KMS-11 (cell line): ENCODE results near the gene UAP1.
A peak's percentile ranks its signal among the peaks of the same experiment; 100 is the strongest.

Experiments
- H2AFZ ChIP-seq: fragments of 200-600 bp; sonication (generic); 2 replicates; pipeline ENCODE4 v1.6.1; 2016; ENCODE audit warnings: antibody characterized with exemption, mixed run types, low read depth
- H3K27ac ChIP-seq: fragments of 200-600 bp; sonication (generic); 2 replicates; pipeline ENCODE4 v1.6.1; 2016; ENCODE audit warnings: mild to moderate bottlenecking, mixed run types
- H3K27me3 ChIP-seq: fragments of 200-600 bp; sonication (generic); 2 replicates; pipeline ENCODE4 v1.6.1; 2017; ENCODE audit warnings: mild to moderate bottlenecking, low read depth, mixed run types, moderate library complexity; ENCODE audit not compliant: insufficient read depth
- H3K36me3 ChIP-seq: fragments of 200-600 bp; sonication (generic); 2 replicates; pipeline ENCODE4 v1.6.1; 2017; ENCODE audit warnings: mild to moderate bottlenecking, mixed run types; ENCODE audit not compliant: insufficient read depth
- H3K4me1 ChIP-seq: fragments of 200-600 bp; sonication (generic); 2 replicates; pipeline ENCODE4 v1.6.1; 2016; ENCODE audit warnings: mild to moderate bottlenecking, low read depth, mixed run types; ENCODE audit not compliant: poor library complexity, severe bottlenecking
- H3K4me2 ChIP-seq: fragments of 200-600 bp; sonication (generic); 2 replicates; pipeline ENCODE4 v1.7.0; 2016; ENCODE audit warnings: mild to moderate bottlenecking, mixed run types
- H3K4me3 ChIP-seq: fragments of 200-600 bp; sonication (generic); IDR thresholded peaks from 2 replicates; pipeline ENCODE4 v1.6.1; 2017; ENCODE audit warnings: low read depth, low read length, mixed read lengths; ENCODE audit not compliant: insufficient read depth
- H3K79me2 ChIP-seq: fragments of 200-600 bp; sonication (generic); 2 replicates; pipeline ENCODE4 v1.6.1; 2016; ENCODE audit warnings: low read depth, mixed run types; ENCODE audit not compliant: insufficient read depth
- H3K9ac ChIP-seq: fragments of 200-600 bp; sonication (generic); 2 replicates; pipeline ENCODE4 v1.6.1; 2016; ENCODE audit warnings: mild to moderate bottlenecking, mixed run types
- H4K20me1 ChIP-seq: fragments of 200-600 bp; sonication (generic); 2 replicates; pipeline ENCODE4 v1.6.1; 2016; ENCODE audit warnings: mild to moderate bottlenecking, mixed run types; ENCODE audit not compliant: insufficient read depth
- CTCF ChIP-seq: fragments of 200-600 bp; sonication (generic); conservative IDR thresholded peaks from 2 replicates; pipeline ENCODE4 v1.6.1; 2017; ENCODE audit warnings: low read depth, mild to moderate bottlenecking, antibody characterized with exemption, low read length, moderate library complexity, mixed read lengths

Gene UAP1

GRCh38 chr1:162561616-162562469, at the start of gene UAP1:
UAP1 (plus strand) TSS chr1:162561722; CDS start chr1:162566069, 4,347 bp downstream.
- H3K4me3 ChIP-seq = peak within 1 kb of the TSS; percentile 94
- H3K36me3 ChIP-seq = peaks cover 13% of the 10 kb centered on the region
- peak within 1 kb of the TSS; percentile 77 for H3K9ac ChIP-seq
- peak within 1 kb of the TSS; percentile 93 for H3K4me2 ChIP-seq
- peak within 1 kb of the TSS; percentile 98 for H2AFZ ChIP-seq
- peaks cover 33% of the 10 kb centered on the region for H4K20me1 ChIP-seq
- no peaks in the 10 kb centered on the region for H3K27me3 ChIP-seq
- peaks cover 56% of the 10 kb centered on the region for H3K4me1 ChIP-seq
- H3K27ac ChIP-seq = peak within 1 kb of the TSS; percentile 61
- peaks cover 53% of the 10 kb centered on the region for H3K79me2 ChIP-seq
- TF ChIP-seq CTCF = no peak

GRCh38 chr1:162527314-162527713, 34.2 kb upstream of the UAP1 start:
- H2AFZ ChIP-seq = no peak overlapping the region
- no peak overlapping the region for H3K9ac ChIP-seq
- H3K27ac ChIP-seq = no peak overlapping the region
- no peaks in the 10 kb centered on the region; the same call in 1 of the 2 replicates for H3K79me2 ChIP-seq
- no peak overlapping the region for H3K4me3 ChIP-seq
- TF ChIP-seq CTCF = no peak
- H3K27me3 ChIP-seq = no peaks in the 10 kb centered on the region
- no peak overlapping the region for H3K4me2 ChIP-seq
- peaks cover 6% of the 10 kb centered on the region; the same call in 1 of the 2 replicates for H3K36me3 ChIP-seq
- H3K4me1 ChIP-seq = peaks cover 34% of the 10 kb centered on the region
- H4K20me1 ChIP-seq = no peaks in the 10 kb centered on the region

- H3K4me1 ChIP-seq = peaks cover 34% of the 10 kb centered on the region
- H3K4me2 ChIP-seq = peak overlapping the region; percentile 12
- H3K9ac ChIP-seq = no peak overlapping the region
- H2AFZ ChIP-seq = no peak overlapping the region
- H4K20me1 ChIP-seq = no peaks in the 10 kb centered on the region
- no peak overlapping the region for H3K27ac ChIP-seq
- no peaks in the 10 kb centered on the region; the same call in 1 of the 2 replicates for H3K79me2 ChIP-seq
- no peaks in the 10 kb centered on the region for H3K27me3 ChIP-seq
- TF ChIP-seq CTCF = no peak
- H3K4me3 ChIP-seq = no peak overlapping the region
- H3K36me3 ChIP-seq = no peaks in the 10 kb centered on the region
Observed at GRCh38 chr1:162530307-162530987, 31.1 kb upstream of the UAP1 start.

GRCh38 chr1:162530988-162531319, 30.6 kb upstream of the UAP1 start:
- H3K4me2 ChIP-seq = no peak overlapping the region
- TF ChIP-seq CTCF = no peak
- no peak overlapping the region for H3K4me3 ChIP-seq
- peaks cover 34% of the 10 kb centered on the region for H3K4me1 ChIP-seq
- no peaks in the 10 kb centered on the region for H3K27me3 ChIP-seq
- no peaks in the 10 kb centered on the region; the same call in 1 of the 2 replicates for H3K79me2 ChIP-seq
- no peak overlapping the region for H3K9ac ChIP-seq
- H3K36me3 ChIP-seq = no peaks in the 10 kb centered on the region
- H3K27ac ChIP-seq = no peak overlapping the region
- no peaks in the 10 kb centered on the region for H4K20me1 ChIP-seq
- H2AFZ ChIP-seq = no peak overlapping the region
